ENCODE measurements around the gene NNT.
"Not testable (repeated sequence)": the region's sequence is repeated elsewhere in the genome, so short reads cannot be mapped to it uniquely, and the experiment has no call there.

NNT gene

GRCh38 chr5:43584166-43584699 lies 18.7 kb upstream of the NNT start:
- H3K27ac ChIP-seq, result no peak overlapping the region
- no peak for TF ChIP-seq CTCF (conservative IDR thresholded peaks at IDR 0.05)

GRCh38 chr5:43588842-43589241 lies 14.1 kb upstream of the NNT start:
- no peak overlapping the region for H3K27ac ChIP-seq
- no peak for TF ChIP-seq CTCF (conservative IDR thresholded peaks at IDR 0.05)

GRCh38 chr5:43589310-43589709 lies 13.7 kb upstream of the NNT start:
- TF ChIP-seq CTCF (conservative IDR thresholded peaks at IDR 0.05), result no peak
- H3K27ac ChIP-seq, result no peak overlapping the region

GRCh38 chr5:43590700-43591099 lies 12.3 kb upstream of the NNT start:
- no peak for TF ChIP-seq CTCF (conservative IDR thresholded peaks at IDR 0.05)
- no peak overlapping the region for H3K27ac ChIP-seq

- no peak for TF ChIP-seq CTCF (conservative IDR thresholded peaks at IDR 0.05)
- H3K27ac ChIP-seq, result no peak overlapping the region
Observed at GRCh38 chr5:43592363-43592762, 10.6 kb upstream of the NNT start.

- not testable (repeated sequence) for H3K27ac ChIP-seq
Observed at GRCh38 chr5:43598927-43599326, 4.1 kb upstream of the NNT start.

- TF ChIP-seq CTCF (conservative IDR thresholded peaks at IDR 0.05), result no peak
- peak overlapping the region; percentile 68; the same call in 1 of the 2 replicates for H3K27ac ChIP-seq
Observed at GRCh38 chr5:43601454-43602260, 1.3 kb upstream of the NNT start.
